Endothelial cell (in vitro differentiated cells): ENCODE measurements around the gene UBE2E2. TPM values are rescaled to one million over a fixed set of nuclear protein-coding genes. Genes with fewer than 3 reads are reported as not detected.

ENCODE experiments used
- DNase-seq: peaks from one replicate; pipeline ENCODE4 v3.0.0; 2021; ENCODE audit warnings: low spot score
- H3K27ac Mint-ChIP-seq: one replicate; pipeline ENCODE4 v1.8.0; 2021; ENCODE audit warnings: mixed read lengths, inconsistent platforms; ENCODE audit not compliant: unreplicated experiment
- H3K27me3 Mint-ChIP-seq: one replicate; pipeline ENCODE4 v1.8.0; 2021; ENCODE audit warnings: mild to moderate bottlenecking, moderate library complexity, mixed read lengths, inconsistent platforms; ENCODE audit not compliant: unreplicated experiment
- H3K36me3 Mint-ChIP-seq: one replicate; pipeline ENCODE4 v1.8.0; 2021; ENCODE audit warnings: mild to moderate bottlenecking, low read depth, mixed read lengths, inconsistent platforms; ENCODE audit not compliant: unreplicated experiment
- H3K4me1 Mint-ChIP-seq: one replicate; pipeline ENCODE4 v1.8.0; 2021; ENCODE audit warnings: mild to moderate bottlenecking, mixed read lengths, inconsistent platforms; ENCODE audit not compliant: unreplicated experiment
- H3K4me3 Mint-ChIP-seq: one replicate; pipeline ENCODE4 v1.8.0; 2021; ENCODE audit warnings: mild to moderate bottlenecking, mixed read lengths, inconsistent platforms; ENCODE audit not compliant: unreplicated experiment
- H3K9me3 Mint-ChIP-seq: one replicate; pipeline ENCODE4 v1.8.0; 2021; ENCODE audit warnings: mixed read lengths, inconsistent platforms; ENCODE audit not compliant: unreplicated experiment
- total RNA-seq: library from RNA; stranded (reverse); fragmentation: NEBNext Ultra II Directional; extraction: Animal tissue kit (Norgen Biotek cat#: 25700); gene quantifications from one replicate; pipeline ENCODE4 v1.2.1, GENCODE V29; 2021; ENCODE audit not compliant: unreplicated experiment
- TF ChIP-seq, protein P1 (sequence below): fragments of 200-600 bp; sonication (generic); IDR thresholded peaks from one replicate; pipeline ENCODE4 v1.5.0; 2021; ENCODE audit warnings: antibody characterized with exemption; ENCODE audit not compliant: unreplicated experiment

UBE2E2 gene
- total RNA-seq, 1 donor from 2014 or later = 46.9 TPM

GRCh38 chr3:23288286-23288685 is 85.2 kb downstream of the UBE2E2 start:
- DNase-seq = no peak
- Mint-ChIP-seq H3K27ac (no peak overlapping the region), H3K36me3 (no peaks in the 10 kb centered on the region), H3K4me3 (no peak overlapping the region), H3K27me3 (peaks cover 4% of the 10 kb centered on the region), H3K9me3 (no peaks in the 10 kb centered on the region), H3K4me1 (peaks cover 3% of the 10 kb centered on the region)
- TF ChIP-seq, protein P1, sequence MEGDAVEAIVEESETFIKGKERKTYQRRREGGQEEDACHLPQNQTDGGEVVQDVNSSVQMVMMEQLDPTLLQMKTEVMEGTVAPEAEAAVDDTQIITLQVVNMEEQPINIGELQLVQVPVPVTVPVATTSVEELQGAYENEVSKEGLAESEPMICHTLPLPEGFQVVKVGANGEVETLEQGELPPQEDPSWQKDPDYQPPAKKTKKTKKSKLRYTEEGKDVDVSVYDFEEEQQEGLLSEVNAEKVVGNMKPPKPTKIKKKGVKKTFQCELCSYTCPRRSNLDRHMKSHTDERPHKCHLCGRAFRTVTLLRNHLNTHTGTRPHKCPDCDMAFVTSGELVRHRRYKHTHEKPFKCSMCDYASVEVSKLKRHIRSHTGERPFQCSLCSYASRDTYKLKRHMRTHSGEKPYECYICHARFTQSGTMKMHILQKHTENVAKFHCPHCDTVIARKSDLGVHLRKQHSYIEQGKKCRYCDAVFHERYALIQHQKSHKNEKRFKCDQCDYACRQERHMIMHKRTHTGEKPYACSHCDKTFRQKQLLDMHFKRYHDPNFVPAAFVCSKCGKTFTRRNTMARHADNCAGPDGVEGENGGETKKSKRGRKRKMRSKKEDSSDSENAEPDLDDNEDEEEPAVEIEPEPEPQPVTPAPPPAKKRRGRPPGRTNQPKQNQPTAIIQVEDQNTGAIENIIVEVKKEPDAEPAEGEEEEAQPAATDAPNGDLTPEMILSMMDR = no peak

DNA sequence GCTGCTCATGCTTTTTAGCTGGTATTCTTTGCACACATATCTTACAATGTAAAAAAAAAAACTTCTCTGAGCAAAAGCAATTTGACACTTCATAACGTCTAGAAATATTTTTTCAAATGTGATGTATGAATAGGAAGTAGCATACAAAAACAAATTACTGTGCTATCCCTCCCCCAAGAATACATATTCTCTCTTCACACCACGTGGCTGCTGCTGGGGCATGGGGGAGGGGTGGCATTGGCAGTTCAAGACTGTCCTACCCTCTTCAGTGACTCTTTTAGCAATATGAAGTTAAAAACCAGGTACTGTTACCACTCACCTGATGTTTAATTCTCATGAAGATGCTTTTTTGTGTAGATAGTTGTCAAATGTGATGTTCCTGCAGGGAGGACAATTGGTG is 85.6 kb downstream of the UBE2E2 start:
- Mint-ChIP-seq H3K36me3 (no peaks in the 10 kb centered on the region), H3K27ac (no peak overlapping the region), H3K4me1 (peaks cover 3% of the 10 kb centered on the region), H3K9me3 (no peaks in the 10 kb centered on the region), H3K27me3 (peaks cover 4% of the 10 kb centered on the region), H3K4me3 (no peak overlapping the region)
- DNase-seq = no peak
- TF ChIP-seq, protein P1 = no peak

GRCh38 chr3:23292432-23292831 is 89.3 kb downstream of the UBE2E2 start:
- DNase-seq = no peak

GRCh38 chr3:23294770-23295387 is 91.8 kb downstream of the UBE2E2 start:
- Mint-ChIP-seq H3K9me3 (no peaks in the 10 kb centered on the region), H3K4me3 (no peak overlapping the region), H3K27me3 (peaks cover 5% of the 10 kb centered on the region), H3K27ac (no peak overlapping the region), H3K36me3 (no peaks in the 10 kb centered on the region), H3K4me1 (no peaks in the 10 kb centered on the region)
- TF ChIP-seq, protein P1 = no peak
- DNase-seq = no peak

More at GRCh38 chr3:23292432-23292831, 89.3 kb downstream of the UBE2E2 start:
- TF ChIP-seq, protein P1 = no peak
- Mint-ChIP-seq H3K27me3 (peaks cover 7% of the 10 kb centered on the region), H3K4me3 (no peak overlapping the region), H3K9me3 (no peaks in the 10 kb centered on the region), H3K36me3 (no peaks in the 10 kb centered on the region), H3K4me1 (peaks cover 3% of the 10 kb centered on the region), H3K27ac (no peak overlapping the region)

GRCh38 chr3:23301819-23302218 is 98.7 kb downstream of the UBE2E2 start:
- TF ChIP-seq, protein P1 = no peak
- DNase-seq = no peak
- no peak overlapping the region for H3K4me3 Mint-ChIP-seq
- H3K27me3 Mint-ChIP-seq = peaks cover 2% of the 10 kb centered on the region
- no peak overlapping the region for H3K27ac Mint-ChIP-seq
- no peaks in the 10 kb centered on the region for H3K9me3 Mint-ChIP-seq
- no peaks in the 10 kb centered on the region for H3K36me3 Mint-ChIP-seq
- H3K4me1 Mint-ChIP-seq = peaks cover 4% of the 10 kb centered on the region
